Mucosa of descending colon (tissue), 3 donors: ENCODE data around the gene GPR137. TPM values are rescaled to one million over a fixed set of nuclear protein-coding genes. Genes with fewer than 3 reads are reported as not detected.
"Not testable (repeated sequence)": the region's sequence is repeated elsewhere in the genome, so short reads cannot be mapped to it uniquely, and the experiment has no call there.

ENCODE experiments used
- ATAC-seq: fragments of 200-7000 bp; cut with Tn5 transposase; one replicate; pipeline ENCODE4 v1.9.1; 2020; ENCODE audit warnings: mild to moderate bottlenecking, moderate library complexity
- DNase-seq, 3 donors: peaks; one replicate each; pipeline ENCODE4 v3.0.0-alpha.2; 2020
- H3K36me3 ChIP-seq: fragments of 200-600 bp; one replicate; pipeline ENCODE4 v1.8.0; 2021; ENCODE audit warnings: low read depth, mild to moderate bottlenecking
- H3K4me1 ChIP-seq: fragments of 200-600 bp; one replicate; pipeline ENCODE4 v1.8.0; 2021; ENCODE audit warnings: low read depth, mild to moderate bottlenecking
- H3K4me3 ChIP-seq: fragments of 200-600 bp; one replicate; pipeline ENCODE4 v1.8.0; 2021; ENCODE audit warnings: mild to moderate bottlenecking
- H3K9me3 ChIP-seq: fragments of 200-600 bp; one replicate; pipeline ENCODE4 v1.8.0; 2021; ENCODE audit warnings: mild to moderate bottlenecking
- CTCF ChIP-seq: fragments of 200-600 bp; IDR thresholded peaks from one replicate; pipeline ENCODE4 v1.8.0; 2022; ENCODE audit warnings: antibody characterized with exemption, mild to moderate bottlenecking
- intact Hi-C, 2 donors: fragments of 100-400 bp; cut with DNase I in 1 of 2; cut with micrococcal nuclease in 1 of 2; formaldehyde crosslinking; loops; one replicate each; pipeline versions ENCODE4 v1.11.0 to v1.11.1; 2022; cut with DNase I, micrococcal nuclease
- total RNA-seq, 3 donors: library from RNA; stranded (reverse); fragmentation: NEBNext Ultra II Directional in 2 of 3; extraction: Animal tissue kit (Norgen Biotek cat#: 25700) in 2 of 3; gene quantifications; one replicate each; pipeline versions ENCODE4 v1.2.1 to v1.2.4, GENCODE V29; 2021 to 2023
- donor health status: DM: no; HTN: no; CAD: no; lungs with moderate emphysema.
- donor health status: DM: no; HTN: no; CAD: no.
- donor health status: DM: no; HTN: yes; CAD: no.

Gene GPR137
- total RNA-seq, 3 donors from 2014 or later = 31.2 to 46.7 (median 40.6) TPM

DNA sequence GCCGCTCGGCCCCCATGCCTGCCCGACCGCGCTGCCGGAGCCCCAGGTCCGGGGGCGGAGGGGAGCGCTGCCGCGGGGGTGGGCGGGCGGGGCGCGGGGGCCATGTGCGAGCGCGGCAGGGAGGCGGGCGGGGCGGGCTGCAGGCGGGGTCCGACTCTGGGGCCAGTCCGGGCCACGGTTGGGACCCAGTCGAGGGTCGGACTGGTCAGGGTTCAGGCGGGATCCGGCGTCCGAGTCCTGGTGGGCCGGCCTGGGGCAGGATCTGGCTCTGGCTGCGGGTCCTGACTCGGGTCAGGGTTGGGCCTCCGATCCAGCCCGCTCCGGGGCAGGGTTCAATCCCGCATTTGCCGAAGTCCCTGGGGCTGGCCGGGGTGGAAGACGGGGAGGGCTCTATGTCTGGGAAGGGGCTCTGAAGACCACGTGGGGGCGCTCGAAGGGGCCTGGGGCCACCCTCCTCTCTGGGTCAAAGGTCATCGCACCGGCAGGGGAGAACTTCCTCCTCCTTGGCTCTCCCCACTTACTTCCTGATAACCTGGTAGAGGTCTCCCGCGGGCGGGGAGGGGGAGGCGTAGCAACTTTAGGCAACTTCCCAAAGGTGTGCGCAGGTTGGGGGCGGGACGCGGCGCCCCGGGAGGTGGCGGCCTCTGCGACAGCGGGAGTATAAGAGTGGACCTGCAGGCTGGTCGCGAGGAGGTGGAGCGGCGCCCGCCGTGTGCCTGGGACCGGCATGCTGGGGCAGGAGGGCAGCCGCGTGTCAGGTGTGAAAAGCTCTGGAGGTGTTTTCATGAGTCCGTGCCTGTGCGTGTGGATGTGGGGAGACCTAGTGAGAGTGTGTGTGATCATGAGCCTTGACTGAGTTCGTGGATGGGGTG is 20.3 kb downstream of the GPR137 start:
- H3K9me3 ChIP-seq = no peaks in the 10 kb centered on the region
- DNase-seq (peak; percentile 89 to 94 (median 90)), ATAC-seq (peak; percentile 51)
- TF ChIP-seq CTCF = peak; percentile 22
- H3K4me1 ChIP-seq = peaks cover 27% of the 10 kb centered on the region
- no peaks in the 10 kb centered on the region for H3K36me3 ChIP-seq
- intact Hi-C loops = loop anchor here in 1 of 2 donors (10.0 kb wide), 1 partner anchor 101 kb away; the partner anchor contains the start of gene FERMT3
- peak overlapping the region; percentile 78 for H3K4me3 ChIP-seq

DNA sequence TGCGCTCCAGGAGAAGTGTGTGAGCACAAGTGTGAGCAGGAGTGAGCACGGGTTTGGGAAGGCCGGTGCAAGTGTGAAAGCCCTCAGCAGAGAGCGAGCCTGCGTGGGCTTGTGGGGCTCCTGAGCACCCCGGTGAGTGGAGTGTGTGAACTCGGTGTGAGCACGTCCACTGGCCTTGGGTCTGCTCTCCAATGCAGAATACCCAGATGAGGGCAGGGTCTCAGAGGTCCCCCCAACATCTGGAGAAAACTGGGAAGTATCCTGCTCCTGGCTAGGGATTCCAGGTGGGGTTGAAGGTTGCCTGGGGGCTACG is 20.9 kb downstream of the GPR137 start:
- Histone ChIP-seq H3K36me3 (no peaks in the 10 kb centered on the region), H3K4me1 (peaks cover 24% of the 10 kb centered on the region), H3K9me3 (no peaks in the 10 kb centered on the region), H3K4me3 (peak overlapping the region; percentile 78)
- ATAC-seq (no peak), DNase-seq (no peak)
- no peak for TF ChIP-seq CTCF
- intact Hi-C loops = loop anchor here in 1 of 2 donors (10.0 kb wide), 1 partner anchor 102 kb away; the partner anchor contains the start of gene FERMT3

DNA sequence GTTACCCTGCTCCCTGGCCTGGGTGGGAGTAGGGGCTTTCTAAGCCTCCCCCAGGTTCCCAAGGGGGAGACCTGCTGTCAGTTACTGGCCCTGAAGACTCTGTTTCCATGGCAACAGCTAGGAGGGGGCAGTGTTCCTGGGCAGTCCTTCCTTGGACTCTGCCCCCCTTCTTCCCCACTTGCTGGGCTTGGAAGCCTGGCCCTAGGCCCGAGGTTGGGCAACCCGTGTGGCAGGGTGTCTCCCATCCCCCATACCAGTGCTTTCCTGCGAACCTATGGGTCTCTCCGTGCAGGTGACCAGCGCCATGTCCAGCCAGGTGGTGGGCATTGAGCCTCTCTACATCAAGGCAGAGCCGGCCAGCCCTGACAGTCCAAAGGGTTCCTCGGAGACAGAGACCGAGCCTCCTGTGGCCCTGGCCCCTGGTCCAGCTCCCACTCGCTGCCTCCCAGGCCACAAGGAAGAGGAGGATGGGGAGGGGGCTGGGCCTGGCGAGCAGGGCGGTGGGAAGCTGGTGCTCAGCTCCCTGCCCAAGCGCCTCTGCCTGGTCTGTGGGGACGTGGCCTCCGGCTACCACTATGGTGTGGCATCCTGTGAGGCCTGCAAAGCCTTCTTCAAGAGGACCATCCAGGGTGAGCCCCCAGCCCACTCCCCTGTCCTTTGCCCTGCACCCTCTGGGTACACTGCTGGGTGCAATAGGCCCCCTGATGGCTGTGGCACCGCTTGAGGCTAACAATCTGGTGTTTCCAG is 21.4 kb downstream of the GPR137 start:
- ATAC-seq (no peak), DNase-seq (peak; percentile 56 to 76 (median 63))
- intact Hi-C loops = loop anchor here in 1 of 2 donors (10.0 kb wide), 1 partner anchor 102 kb away; the partner anchor contains the start of gene FERMT3
- Histone ChIP-seq H3K9me3 (no peaks in the 10 kb centered on the region), H3K4me3 (peak overlapping the region; percentile 78), H3K4me1 (peaks cover 24% of the 10 kb centered on the region), H3K36me3 (no peaks in the 10 kb centered on the region)
- no peak for TF ChIP-seq CTCF

- intact Hi-C loops = loop anchor here in 1 of 2 donors (10.0 kb wide), 1 partner anchor 103 kb away; the partner anchor contains the start of gene FERMT3
- not testable (repeated sequence) for DNase-seq, ATAC-seq, H3K9me3 ChIP-seq, H3K4me3 ChIP-seq, H3K36me3 ChIP-seq
- H3K4me1 ChIP-seq = peaks cover 24% of the 10 kb centered on the region
Observed at GRCh38 chr11:64307795-64308194, 22.1 kb downstream of the GPR137 start.

GRCh38 chr11:64312947-64313346 is 27.3 kb downstream of the GPR137 start:
- peaks cover 10% of the 10 kb centered on the region for H3K4me1 ChIP-seq
- H3K36me3 ChIP-seq = peaks cover 6% of the 10 kb centered on the region
- intact Hi-C loops = no loop called here

More at GRCh38 chr11:64312947-64313346, 27.3 kb downstream of the GPR137 start:
- ATAC-seq = no peak
- DNase-seq = peak in 1 of 3 donors; percentile 31
- no peak overlapping the region for H3K4me3 ChIP-seq
- H3K9me3 ChIP-seq = no peaks in the 10 kb centered on the region
- TF ChIP-seq CTCF = no peak
